ENCODE measurements around the gene TBC1D22A. TPM values are rescaled to one million over a fixed set of nuclear protein-coding genes. Genes with fewer than 3 reads are reported as not detected.
"Not testable (repeated sequence)": the region's sequence is repeated elsewhere in the genome, so short reads cannot be mapped to it uniquely, and the experiment has no call there.

Gene TBC1D22A
- total RNA-seq, 1 experiment from 2014 or later, result 14.3 TPM

DNA sequence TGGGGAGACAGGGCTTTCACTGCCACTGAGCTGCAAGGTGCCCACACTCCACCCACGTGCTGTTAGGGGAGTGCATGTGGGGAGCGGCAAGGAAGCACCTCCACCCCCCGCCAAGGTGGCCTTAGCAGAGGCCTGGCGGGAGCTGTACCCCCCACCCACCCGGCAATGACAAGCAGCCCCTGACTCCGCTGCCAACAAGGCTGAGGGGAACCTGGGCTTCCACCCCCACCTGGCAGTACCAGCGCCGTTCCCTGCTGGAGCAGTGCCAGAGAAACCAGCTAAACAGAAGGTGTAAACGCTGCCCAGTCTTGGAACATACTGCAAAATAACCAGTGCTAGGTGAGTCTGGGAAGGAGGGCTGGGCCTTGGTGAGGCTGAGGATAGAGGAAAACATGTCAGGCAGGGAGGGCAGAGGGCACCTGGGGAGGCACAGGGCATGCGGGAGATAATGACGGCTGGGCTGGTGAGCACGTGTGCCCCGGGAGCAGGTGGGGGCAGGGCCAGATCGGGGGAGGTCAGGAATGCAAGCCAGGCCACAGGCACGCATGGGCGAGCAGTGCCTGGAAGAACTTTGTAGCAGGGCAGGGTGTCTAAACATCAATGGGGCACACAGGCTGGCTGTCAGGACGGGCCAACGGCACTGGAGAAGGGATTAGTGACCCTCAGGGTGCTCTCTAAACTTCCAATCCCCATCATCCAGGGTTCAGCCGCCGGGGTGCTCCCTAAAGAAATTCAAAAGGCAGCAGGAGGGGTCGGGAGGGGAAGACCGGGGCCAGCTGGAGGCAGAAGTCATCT lies 31.0 kb upstream of the TBC1D22A start:
- no peak overlapping the region for H3K4me3 ChIP-seq (ENCODE audit: low read length)
- DNase-seq, result no peak
- no peak for ATAC-seq
- ChIA-PET POLR2A (ENCODE audit: unreplicated experiment) (no interaction called here), CTCF (no interaction called here)
- H3K27ac ChIP-seq (ENCODE audit: low read length), result no peak overlapping the region
- H3K4me2 ChIP-seq (ENCODE audit: low read length), result no peak overlapping the region
- no peaks in the 10 kb centered on the region for H3K27me3 ChIP-seq (ENCODE audit: low read length)
- no peaks in the 10 kb centered on the region for H3K4me1 ChIP-seq (ENCODE audit: insufficient read depth, low read length)
- no peak for TF ChIP-seq EZH2 (IDR thresholded peaks at IDR 0.05; ENCODE audit: low read length, unreplicated experiment)
- TF ChIP-seq, protein P1, sequence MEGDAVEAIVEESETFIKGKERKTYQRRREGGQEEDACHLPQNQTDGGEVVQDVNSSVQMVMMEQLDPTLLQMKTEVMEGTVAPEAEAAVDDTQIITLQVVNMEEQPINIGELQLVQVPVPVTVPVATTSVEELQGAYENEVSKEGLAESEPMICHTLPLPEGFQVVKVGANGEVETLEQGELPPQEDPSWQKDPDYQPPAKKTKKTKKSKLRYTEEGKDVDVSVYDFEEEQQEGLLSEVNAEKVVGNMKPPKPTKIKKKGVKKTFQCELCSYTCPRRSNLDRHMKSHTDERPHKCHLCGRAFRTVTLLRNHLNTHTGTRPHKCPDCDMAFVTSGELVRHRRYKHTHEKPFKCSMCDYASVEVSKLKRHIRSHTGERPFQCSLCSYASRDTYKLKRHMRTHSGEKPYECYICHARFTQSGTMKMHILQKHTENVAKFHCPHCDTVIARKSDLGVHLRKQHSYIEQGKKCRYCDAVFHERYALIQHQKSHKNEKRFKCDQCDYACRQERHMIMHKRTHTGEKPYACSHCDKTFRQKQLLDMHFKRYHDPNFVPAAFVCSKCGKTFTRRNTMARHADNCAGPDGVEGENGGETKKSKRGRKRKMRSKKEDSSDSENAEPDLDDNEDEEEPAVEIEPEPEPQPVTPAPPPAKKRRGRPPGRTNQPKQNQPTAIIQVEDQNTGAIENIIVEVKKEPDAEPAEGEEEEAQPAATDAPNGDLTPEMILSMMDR (conservative IDR thresholded peaks at IDR 0.05; ENCODE audit: low read depth, low read length), result no peak
- no peak for TF ChIP-seq EZH2phosphoT487 (IDR thresholded peaks at IDR 0.05; ENCODE audit: borderline replicate concordance, low read length)
- H3K79me2 ChIP-seq (ENCODE audit: low read length), result peaks cover 11% of the 10 kb centered on the region; the same call in 1 of the 2 replicates
- no peaks in the 10 kb centered on the region for H3K9me2 ChIP-seq (replicated peaks; ENCODE audit: low read length)
- H4K20me1 ChIP-seq (ENCODE audit: low read length), result no peaks in the 10 kb centered on the region
- no peaks in the 10 kb centered on the region for H3K36me3 ChIP-seq (ENCODE audit: low read depth, low read length)
- no peak overlapping the region for H2AFZ ChIP-seq (ENCODE audit: low read length)
- H3F3A ChIP-seq (ENCODE audit: low read length, unreplicated experiment), result no peaks in the 10 kb centered on the region
- BruUV-seq (replicated peaks), result no TSS peak
- no peaks in the 10 kb centered on the region for H3K9me3 ChIP-seq (ENCODE audit: low read length)
- intact Hi-C loops (cut with micrococcal nuclease), result no loop called here
- H3K9ac ChIP-seq (ENCODE audit: low read length), result no peak overlapping the region

DNA sequence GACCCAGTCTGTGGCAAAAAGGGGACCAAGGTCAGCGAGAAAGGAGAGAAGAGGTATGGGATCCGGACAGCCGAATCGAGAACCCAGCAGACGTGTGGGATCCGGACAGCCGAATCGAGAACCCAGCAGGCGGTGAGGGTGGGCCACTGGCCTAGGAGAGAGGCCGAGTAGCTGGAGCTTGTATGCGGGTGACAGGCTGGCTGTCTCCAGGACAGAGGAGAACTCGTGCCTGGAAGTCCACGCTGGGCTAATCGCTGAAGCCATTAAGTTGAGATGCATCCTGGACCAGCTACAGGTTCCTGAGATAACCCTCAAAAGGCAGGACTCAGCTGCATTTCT lies 30.4 kb upstream of the TBC1D22A start:
- no peak overlapping the region for H3K4me2 ChIP-seq (ENCODE audit: low read length)

DNA sequence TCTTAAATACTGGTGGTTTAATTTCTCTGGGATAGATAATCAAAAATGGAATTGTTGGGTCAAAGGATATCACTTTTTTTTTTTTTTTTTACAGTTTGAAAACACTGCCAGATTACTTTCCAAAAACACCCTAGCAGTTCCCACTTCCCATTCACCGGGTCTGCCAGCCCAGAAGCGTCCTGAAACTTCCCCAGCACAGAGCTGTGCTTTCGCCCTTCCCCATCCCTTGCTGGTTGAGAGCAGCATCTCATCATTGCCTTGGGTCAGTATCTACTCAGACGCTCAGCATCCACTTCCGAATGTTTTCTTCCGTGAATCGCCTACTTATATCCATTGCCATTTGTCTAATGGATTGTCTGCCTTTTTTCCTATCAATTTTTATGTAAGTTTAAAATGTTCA lies 29.9 kb upstream of the TBC1D22A start:
- ChIA-PET CTCF (no interaction called here), POLR2A (ENCODE audit: unreplicated experiment) (no interaction called here)
- Histone ChIP-seq H3K4me1 (ENCODE audit: insufficient read depth, low read length) (no peaks in the 10 kb centered on the region), H3K4me3 (ENCODE audit: low read length) (no peak overlapping the region), H3K79me2 (ENCODE audit: low read length) (peaks cover 22% of the 10 kb centered on the region), H3F3A (ENCODE audit: low read length, unreplicated experiment) (no peaks in the 10 kb centered on the region), H3K4me2 (ENCODE audit: low read length) (no peak overlapping the region), H3K9me3 (ENCODE audit: low read length) (no peaks in the 10 kb centered on the region), H3K27ac (ENCODE audit: low read length) (no peak overlapping the region), H3K36me3 (ENCODE audit: low read depth, low read length) (no peaks in the 10 kb centered on the region), H3K9ac (ENCODE audit: low read length) (no peak overlapping the region), H2AFZ (ENCODE audit: low read length) (no peak overlapping the region), H4K20me1 (ENCODE audit: low read length) (no peaks in the 10 kb centered on the region), H3K9me2 (replicated peaks; ENCODE audit: low read length) (no peaks in the 10 kb centered on the region), H3K27me3 (ENCODE audit: low read length) (no peaks in the 10 kb centered on the region)
- DNase-seq (no peak), ATAC-seq (no peak)
- BruUV-seq (replicated peaks), result no TSS peak
- intact Hi-C loops (cut with micrococcal nuclease), result no loop called here
- TF ChIP-seq EZH2phosphoT487 (IDR thresholded peaks at IDR 0.05; ENCODE audit: borderline replicate concordance, low read length) (no peak), EZH2 (IDR thresholded peaks at IDR 0.05; ENCODE audit: low read length, unreplicated experiment) (no peak)
- TF ChIP-seq, protein P1 (conservative IDR thresholded peaks at IDR 0.05; ENCODE audit: low read depth, low read length), result no peak

More for the DNA sequence above, 30.4 kb upstream of the TBC1D22A start:
- no TSS peak for BruUV-seq (replicated peaks)
- ChIA-PET CTCF (no interaction called here), POLR2A (ENCODE audit: unreplicated experiment) (no interaction called here)
- H3K4me1 ChIP-seq (ENCODE audit: insufficient read depth, low read length), result no peaks in the 10 kb centered on the region
- no peaks in the 10 kb centered on the region for H3K9me3 ChIP-seq (ENCODE audit: low read length)
- intact Hi-C loops (cut with micrococcal nuclease), result no loop called here
- no peaks in the 10 kb centered on the region for H3K27me3 ChIP-seq (ENCODE audit: low read length)
- no peak overlapping the region for H3K9ac ChIP-seq (ENCODE audit: low read length)
- no peaks in the 10 kb centered on the region for H3F3A ChIP-seq (ENCODE audit: low read length, unreplicated experiment)
- no peaks in the 10 kb centered on the region for H4K20me1 ChIP-seq (ENCODE audit: low read length)
- no peaks in the 10 kb centered on the region for H3K36me3 ChIP-seq (ENCODE audit: low read depth, low read length)
- no peak for DNase-seq
- no peak for ATAC-seq
- no peaks in the 10 kb centered on the region for H3K9me2 ChIP-seq (replicated peaks; ENCODE audit: low read length)
- no peak overlapping the region for H3K4me3 ChIP-seq (ENCODE audit: low read length)
- H2AFZ ChIP-seq (ENCODE audit: low read length), result no peak overlapping the region
- TF ChIP-seq, protein P1 (conservative IDR thresholded peaks at IDR 0.05; ENCODE audit: low read depth, low read length), result no peak
- TF ChIP-seq EZH2 (IDR thresholded peaks at IDR 0.05; ENCODE audit: low read length, unreplicated experiment), result no peak
- TF ChIP-seq EZH2phosphoT487 (IDR thresholded peaks at IDR 0.05; ENCODE audit: borderline replicate concordance, low read length), result no peak
- H3K27ac ChIP-seq (ENCODE audit: low read length), result no peak overlapping the region
- H3K79me2 ChIP-seq (ENCODE audit: low read length), result peaks cover 17% of the 10 kb centered on the region

DNA sequence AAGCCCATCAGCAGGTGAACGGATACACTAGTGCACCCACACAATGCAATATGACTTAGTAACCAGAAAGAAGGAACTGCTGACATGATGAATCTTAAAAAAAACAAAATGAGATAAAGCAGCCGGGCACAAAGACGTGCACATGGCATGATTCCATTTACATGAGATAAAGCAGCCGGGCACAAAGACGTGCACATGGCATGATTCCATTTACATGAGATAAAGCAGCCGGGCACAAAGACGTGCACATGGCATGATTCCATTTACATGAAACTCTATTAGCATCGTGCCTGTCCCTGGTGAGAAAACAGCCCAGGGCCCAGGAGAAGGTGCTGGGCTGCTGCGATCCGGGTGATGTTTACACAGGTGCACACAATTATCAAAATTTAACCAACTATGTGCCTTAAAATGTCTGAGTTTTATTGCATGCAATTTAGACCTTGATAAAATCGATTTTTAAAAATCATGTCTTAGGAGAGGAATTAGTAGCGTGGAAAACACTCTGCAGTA lies 28.2 kb upstream of the TBC1D22A start:
- BruUV-seq (replicated peaks); CTCF ChIA-PET: not testable (repeated sequence)

More for the DNA sequence above, 28.2 kb upstream of the TBC1D22A start:
- H3K4me2 ChIP-seq (ENCODE audit: low read length); H3K4me3 ChIP-seq (ENCODE audit: low read length); H3K9me3 ChIP-seq (ENCODE audit: low read length); H2AFZ ChIP-seq (ENCODE audit: low read length); H3K4me1 ChIP-seq (ENCODE audit: insufficient read depth, low read length); H4K20me1 ChIP-seq (ENCODE audit: low read length); DNase-seq; H3K36me3 ChIP-seq (ENCODE audit: low read depth, low read length); H3K27me3 ChIP-seq (ENCODE audit: low read length); H3F3A ChIP-seq (ENCODE audit: low read length, unreplicated experiment); intact Hi-C loops (cut with micrococcal nuclease); ATAC-seq; POLR2A ChIA-PET (ENCODE audit: unreplicated experiment); H3K27ac ChIP-seq (ENCODE audit: low read length); H3K9ac ChIP-seq (ENCODE audit: low read length); H3K9me2 ChIP-seq (replicated peaks; ENCODE audit: low read length): not testable (repeated sequence)
- peaks cover 22% of the 10 kb centered on the region for H3K79me2 ChIP-seq (ENCODE audit: low read length)

Data from PC-3 (cell line).